K562 (cell line): ENCODE measurements around the gene GIPC3. TPM values are rescaled to one million over a fixed set of nuclear protein-coding genes. Genes with fewer than 3 reads are reported as not detected.
A peak's percentile ranks its signal among the peaks of the same experiment; 100 is the strongest.

ENCODE experiments used
- ATAC-seq: fragments of 200-7000 bp; cut with Tn5 transposase; 3 replicates; pipeline ENCODE4 v1.9.1; 2020; ENCODE audit warnings: moderate library complexity
- BruUV-seq: library from RNA; stranded (reverse); fragments of 400-500 nt; replicated peaks from 2 replicates; lab custom pipeline; 2021; lab: Mats Ljungman, UMichigan
- CTCF ChIA-PET: fragments of 300-600 bp; formaldehyde crosslinking; extraction: SDS; loops from one replicate; lab custom pipeline; 2021; ENCODE audit warnings: low intra/inter-chr PET ratio; lab: Yijun Ruan, JAX
- POLR2A ChIA-PET: fragments of 300-600, 350-650 bp; sonication (Branson Sonifier 250); formaldehyde crosslinking; extraction: SDS; loops from one replicate; lab custom pipeline; 2021; ENCODE audit warnings: antibody characterized with exemption, inconsistent platforms; lab: Yijun Ruan, JAX
- DNase-seq, 4 experiments: peaks; one replicate each; pipeline versions ENCODE4 v3.0.0 to v3.0.0-alpha.2; 2011 to 2018; ENCODE audit warnings: low spot score in 3 of 4, mixed read lengths in 3 of 4; ENCODE audit errors: extremely low read depth in 1 of 4
- FAIRE-seq: peaks from 2 replicates; lab custom pipeline; 2011; peaks lifted over from hg19 to GRCh38; lab: Jason Lieb, UNC
- H2AFZ ChIP-seq: 2 replicates; pipeline ENCODE4 v1.6.0; 2011; ENCODE audit warnings: low read depth, low read length, control low read depth, inconsistent platforms
- H3K27ac ChIP-seq: fragments of 200-600 bp; 3 replicates; pipeline ENCODE4 v1.8.0; 2011; ENCODE audit warnings: low read depth, mild to moderate bottlenecking, control low read depth, inconsistent platforms, low read length, moderate library complexity, mixed read lengths; ENCODE audit errors: extremely low read depth
- H3K27me3 ChIP-seq, 2 experiments: fragments of 300-600 bp in 1 of 2; 2 replicates in 1 of 2; 3 replicates in 1 of 2; pipeline versions ENCODE4 v1.6.0 to v1.8.0; 2011; ENCODE audit warnings: inconsistent platforms in 2 of 2, low read length in 2 of 2, mild to moderate bottlenecking in 1 of 2, mixed read lengths in 1 of 2, moderate library complexity in 1 of 2; ENCODE audit not compliant: control insufficient read depth in 2 of 2, insufficient read depth in 2 of 2
- H3K36me3 ChIP-seq: fragments of 300-600 bp; 3 replicates; pipeline ENCODE4 v1.8.0; 2011; ENCODE audit warnings: mild to moderate bottlenecking, low read length, inconsistent platforms; ENCODE audit not compliant: control insufficient read depth, insufficient read depth
- H3K4me1 ChIP-seq, 2 experiments: fragments of 200-600 bp in 1 of 2; replicated peaks in 1 of 2; 2 replicates in 1 of 2; 3 replicates in 1 of 2; pipeline versions ENCODE4 v1.5.1 to v1.8.0; 2011; ENCODE audit warnings: inconsistent platforms in 2 of 2, low read length in 2 of 2, mild to moderate bottlenecking in 1 of 2, mixed read lengths in 1 of 2, moderate library complexity in 1 of 2; ENCODE audit not compliant: control insufficient read depth in 2 of 2, insufficient read depth in 2 of 2
- H3K4me2 ChIP-seq: 2 replicates; pipeline ENCODE4 v1.6.1; 2011; ENCODE audit warnings: low read length, control low read depth, inconsistent platforms, mixed read lengths; ENCODE audit not compliant: insufficient read depth
- H3K4me3 ChIP-seq: fragments of 200-600 bp; sonication (generic), shearing (Covaris generic); 2 replicates; pipeline ENCODE4 v1.5.1; 2016; ENCODE audit warnings: control low read depth, inconsistent platforms
- H3K79me2 ChIP-seq: fragments of 200-600 bp; 3 replicates; pipeline ENCODE4 v1.8.0; 2011; ENCODE audit warnings: low read length, inconsistent platforms; ENCODE audit not compliant: control insufficient read depth, insufficient read depth
- H3K9ac ChIP-seq, 2 experiments: 2 replicates each; pipeline versions ENCODE4 v1.6.0 to v1.6.1; 2011; ENCODE audit warnings: low read depth in 2 of 2, low read length in 2 of 2, control low read depth in 1 of 2, inconsistent platforms in 1 of 2, mild to moderate bottlenecking in 1 of 2, mixed read lengths in 1 of 2; ENCODE audit not compliant: insufficient read depth in 1 of 2
- H3K9me1 ChIP-seq: one replicate; pipeline ENCODE4 v1.6.0; 2011; ENCODE audit warnings: inconsistent platforms, mild to moderate bottlenecking, low read length, moderate library complexity; ENCODE audit not compliant: control insufficient read depth, insufficient read depth
- H3K9me3 ChIP-seq: replicated peaks from 2 replicates; pipeline ENCODE4 v1.5.1; 2011; ENCODE audit warnings: low read depth, low read length, inconsistent platforms; ENCODE audit not compliant: control insufficient read depth, insufficient read depth
- H4K20me1 ChIP-seq: replicated peaks from 2 replicates; pipeline ENCODE4 v1.6.1; 2011; ENCODE audit warnings: low read length, inconsistent platforms, mixed read lengths; ENCODE audit not compliant: control insufficient read depth, insufficient read depth
- HNRNPLL ChIP-seq: fragments of 200-400 bp; formaldehyde crosslinking; IDR thresholded peaks from 2 replicates; pipeline ENCODE4 v1.6.1; 2017; ENCODE audit warnings: low read length, low read depth, mild to moderate bottlenecking; ENCODE audit not compliant: poor library complexity, severe bottlenecking
- KDM2B ChIP-seq: fragments of 250-450 bp; sonication (Bioruptor Pico); IDR thresholded peaks from 2 replicates; pipeline ENCODE4 v1.8.0; 2021; ENCODE audit warnings: mild to moderate bottlenecking, moderate library complexity
- POLR2G ChIP-seq: fragments of 200-400 bp; formaldehyde crosslinking; IDR thresholded peaks from 2 replicates; pipeline ENCODE4 v1.6.1; 2017; ENCODE audit warnings: low read depth, mild to moderate bottlenecking, antibody characterized with exemption, low read length, moderate library complexity
- RBM22 ChIP-seq: fragments of 200-400 bp; formaldehyde crosslinking; IDR thresholded peaks from 2 replicates; pipeline ENCODE4 v1.6.1; 2018; ENCODE audit warnings: low read length, low read depth; ENCODE audit not compliant: poor library complexity, severe bottlenecking
- TARDBP ChIP-seq: fragments of 450-650 bp; IDR thresholded peaks from 2 replicates; pipeline ENCODE4 v1.6.1; 2016
- WGBS: fragments of 100-300 bp; shearing (Covaris generic); methylation state at CpG from one replicate; pipeline ENCODE4 v1.1.6; 2016; ENCODE audit warnings: low coverage, mixed read lengths; ENCODE audit not compliant: insufficient coverage; ENCODE audit errors: missing lambda C conversion rate; 5-methylcytosine and 5-hydroxymethylcytosine counted together
- in situ Hi-C: fragments of 300-500 bp; cut with MboI; formaldehyde crosslinking; loops from 4 replicates; pipeline ENCODE4 v1.15.0; 2018; ENCODE audit warnings: inconsistent platforms, mixed read lengths
- intact Hi-C: fragments of 100-400 bp; cut with micrococcal nuclease; formaldehyde crosslinking; loops from 2 replicates; pipeline ENCODE4 v1.14.2; 2022
- polyA plus RNA-seq, 8 experiments: library from polyadenylated mRNA; depleted of rRNA in 4 of 8; stranded (reverse) in 5 of 8; unstranded in 3 of 8; fragments of >200 nt; fragmentation: Nextera tagmentation in 2 of 8; fragmentation: Illumina TruSeq in 1 of 8; extraction: Ambion mirVana in 2 of 8; extraction: Trizol in 1 of 8; gene quantifications; 2 replicates each; pipeline versions ENCODE4 v1.2.1 to v1.2.3, GENCODE V29; 2011 to 2014; ENCODE audit warnings: inconsistent platforms in 1 of 8, missing spikeins in 1 of 8
- total RNA-seq, 7 experiments: library from RNA; depleted of rRNA in 6 of 7; stranded (reverse); fragments of >200 nt in 6 of 7; fragmentation: Illumina TruSeq in 2 of 7; extraction: Trizol in 2 of 7; gene quantifications; 2 replicates each; pipeline versions ENCODE4 v1.2.1 to v1.2.3, GENCODE V29; 2011 to 2021; ENCODE audit warnings: low replicate concordance in 1 of 7

GIPC3 gene
- total and polyA plus RNA-seq, 9 of the 15 experiments (the other 6 are each of a cell fraction or from before 2014, with no cell fraction given) = 0.03 to 3.6 (median 1.5) TPM; not detected in 1

DNA sequence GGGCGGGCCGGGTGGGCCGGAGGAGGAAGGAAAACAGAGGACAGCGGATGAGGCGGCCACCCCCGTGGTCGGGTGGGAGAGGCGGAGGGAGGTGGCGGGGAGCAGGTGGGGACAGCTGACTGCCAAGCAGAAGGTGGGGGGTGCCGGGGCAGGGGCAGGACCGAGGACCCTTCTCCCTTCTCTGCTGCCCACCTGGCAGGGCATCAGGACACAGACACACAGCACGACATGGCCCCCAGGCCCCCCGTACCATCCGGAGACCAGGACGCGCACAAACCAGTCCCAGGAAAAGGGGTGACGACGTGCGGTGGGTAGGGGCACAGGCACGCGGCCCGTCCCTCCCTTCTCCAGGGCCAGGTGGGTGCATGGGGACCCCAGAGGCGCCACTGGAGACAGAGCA is 52.3 kb downstream of the GIPC3 start:
- Histone ChIP-seq H3K4me3 (no peak overlapping the region), H3K27ac (no peak overlapping the region), H3K79me2 (no peaks in the 10 kb centered on the region), H3K36me3 (peaks cover 37% of the 10 kb centered on the region; the same call in 1 of the 3 replicates), H2AFZ (no peak overlapping the region), H4K20me1 (no peaks in the 10 kb centered on the region), H3K4me1 (peaks cover 0 to 52% of the 10 kb centered on the region in 2 experiments; a peak in 2 of 5 replicates), H3K9me3 (no peaks in the 10 kb centered on the region), H3K4me2 (no peak overlapping the region), H3K9me1 (peaks cover 4% of the 10 kb centered on the region), H3K27me3 (no peaks in the 10 kb centered on the region), H3K9ac (no peak overlapping the region)
- no peak for ATAC-seq
- BruUV-seq = no TSS peak
- ChIA-PET POLR2A (no interaction called here), CTCF (no interaction called here)
- WGBS = 98% methylated on average over 11 of the region's 23 CpGs
- no peak for FAIRE-seq
- no peak for DNase-seq
- intact Hi-C loops = no loop called here
- in situ Hi-C loops = no loop called here
- no peak for TF ChIP-seq TARDBP
- TF ChIP-seq RBM22 = peak; percentile 5

DNA sequence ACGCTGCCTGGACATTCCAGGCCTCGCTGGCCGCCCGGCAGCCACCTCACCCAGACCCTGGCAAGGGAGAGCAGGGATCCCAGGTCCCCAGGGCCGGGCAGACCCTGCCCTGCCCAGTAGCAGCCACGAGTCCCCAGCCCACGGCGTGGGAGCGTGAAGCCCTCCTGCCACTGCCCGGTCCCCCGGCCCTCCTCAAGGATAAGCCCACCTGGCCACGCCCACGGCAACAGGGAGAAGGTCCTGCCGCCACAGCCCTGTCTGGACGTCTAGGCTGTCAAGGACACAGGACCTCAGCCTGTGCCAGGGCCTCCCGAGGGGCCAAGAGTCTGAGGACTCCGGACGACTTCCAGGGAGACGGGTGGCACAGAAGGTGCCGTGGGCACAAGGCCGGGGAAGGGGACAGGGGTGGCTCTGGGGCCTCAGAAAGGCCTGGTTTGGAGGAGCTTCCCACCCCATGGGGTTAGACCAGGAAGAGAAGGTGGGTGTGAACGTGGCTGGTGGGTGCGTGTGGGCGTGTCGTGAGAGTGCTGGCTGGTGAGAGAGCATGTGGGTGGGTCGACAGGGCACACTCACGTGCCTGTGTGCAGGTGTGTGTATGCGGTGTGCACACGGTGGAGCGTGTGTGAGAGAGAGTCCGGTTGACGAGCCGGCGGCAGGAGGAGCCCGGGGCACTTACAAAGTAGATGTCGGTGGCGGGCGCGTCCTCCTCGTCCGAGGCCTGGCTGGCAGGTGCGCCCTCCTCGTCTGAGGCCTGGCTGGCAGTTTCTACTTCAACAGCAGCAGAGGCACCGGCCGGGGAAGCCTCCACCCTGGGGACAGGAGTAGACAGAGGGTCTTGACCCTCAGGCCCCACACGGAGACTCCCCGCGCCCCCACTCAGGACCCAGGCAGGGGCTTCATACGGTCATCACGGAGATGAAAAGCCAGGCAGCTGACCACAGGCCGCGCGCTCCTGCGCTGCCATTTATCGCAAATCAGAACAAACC is 53.2 kb downstream of the GIPC3 start:
- in situ Hi-C loops = no loop called here
- Histone ChIP-seq H3K4me1 (peaks cover 0 to 54% of the 10 kb centered on the region in 2 experiments; a peak in 3 of 5 replicates), H3K27ac (no peak overlapping the region), H3K9ac (peak overlapping the region in 1 of 2 experiments; percentile 52; a peak in 2 of 4 replicates), H3K4me2 (no peak overlapping the region), H3K79me2 (no peaks in the 10 kb centered on the region), H3K4me3 (no peak overlapping the region), H3K9me3 (no peaks in the 10 kb centered on the region), H3K27me3 (no peaks in the 10 kb centered on the region), H4K20me1 (no peaks in the 10 kb centered on the region), H3K9me1 (peaks cover 4% of the 10 kb centered on the region), H2AFZ (no peak overlapping the region), H3K36me3 (peaks cover 32% of the 10 kb centered on the region; the same call in 1 of the 3 replicates)
- no TSS peak for BruUV-seq
- WGBS = 91% methylated on average over 38 of the region's 55 CpGs
- intact Hi-C loops = no loop called here
- POLR2A ChIA-PET = no interaction called here
- CTCF ChIA-PET = no interaction called here
- no peak for ATAC-seq
- TF ChIP-seq POLR2G = peak; percentile 29; the same call in 1 of the 2 replicates
- peak; percentile 53 for TF ChIP-seq HNRNPLL
- TF ChIP-seq KDM2B (CRISPR knock-in tag) = no peak
- DNase-seq = no peak
- FAIRE-seq = no peak
